HG02759 (cell line): ENCODE measurements around the gene SEMA3A.
"Not testable (repeated sequence)": the region's sequence is repeated elsewhere in the genome, so short reads cannot be mapped to it uniquely, and the experiment has no call there.

Experiments
- ATAC-seq: cut with Tn5 transposase; IDR thresholded peaks from one replicate; pipeline ENCODE4 v1.9.1; 2021; ENCODE audit warnings: mild to moderate bottlenecking, moderate library complexity; ENCODE audit not compliant: unreplicated experiment

The SEMA3A gene

DNA sequence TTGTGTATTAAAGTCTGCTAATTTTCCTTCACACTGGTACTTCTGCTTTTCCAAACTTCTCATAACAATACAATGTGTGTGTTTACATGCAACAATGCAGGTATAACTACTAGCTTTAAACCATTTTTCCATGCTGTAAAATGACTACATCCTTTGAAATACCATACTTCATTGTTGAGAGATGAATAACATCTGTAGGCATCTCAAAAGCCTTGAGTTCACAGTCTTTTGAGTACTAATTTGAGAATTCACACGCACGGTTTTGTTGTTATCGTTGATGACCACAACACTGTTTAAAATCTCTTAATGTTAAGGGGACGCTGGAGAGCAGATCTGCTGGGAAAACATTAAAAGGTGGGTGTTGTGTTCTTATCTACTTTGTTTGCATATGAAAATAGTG lies 37.4 kb downstream of the SEMA3A start:
- no peak for ATAC-seq

DNA sequence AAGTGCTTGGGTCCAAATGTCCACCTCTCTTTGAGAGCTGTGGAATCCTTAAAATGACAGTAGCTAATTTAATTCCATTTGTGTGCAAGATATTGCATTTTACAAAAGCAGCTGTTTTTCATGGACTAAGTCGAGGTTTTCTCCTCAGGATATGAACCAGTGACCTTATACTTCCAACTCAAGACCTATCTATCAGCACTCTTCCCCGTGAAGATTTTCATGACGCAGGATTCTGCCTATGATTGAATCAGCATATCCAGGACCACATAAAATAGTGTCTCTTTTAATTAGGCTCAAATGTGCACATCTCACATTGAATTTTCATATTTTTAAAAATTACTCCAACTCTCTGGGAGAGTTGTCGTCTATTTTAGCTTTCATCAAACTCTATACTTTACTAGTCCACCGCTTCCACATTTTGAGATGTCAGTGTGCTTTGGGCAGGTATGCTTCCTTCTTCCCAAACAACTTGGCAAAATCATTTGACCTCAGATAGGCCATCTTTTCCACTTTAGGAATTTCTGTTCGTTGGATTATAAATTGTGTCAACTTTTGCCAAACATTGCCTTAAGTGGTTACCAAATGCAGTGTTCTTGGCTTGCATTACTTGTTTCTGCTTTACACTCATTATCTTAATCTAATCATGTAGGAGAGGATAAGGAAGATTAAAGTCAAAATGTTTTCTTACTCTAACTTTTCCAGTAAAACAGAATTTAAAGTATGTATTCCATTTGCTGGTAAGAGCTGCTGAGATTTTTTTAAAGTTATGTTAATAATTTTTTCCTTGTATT lies 39.4 kb downstream of the SEMA3A start:
- no peak for ATAC-seq

- ATAC-seq = no peak
These were observed 41.6 kb downstream of the SEMA3A start for GRCh38 chr7:84152995-84153394.

- not testable (repeated sequence) for ATAC-seq
These were observed 44.2 kb downstream of the SEMA3A start for GRCh38 chr7:84150370-84150769.

DNA sequence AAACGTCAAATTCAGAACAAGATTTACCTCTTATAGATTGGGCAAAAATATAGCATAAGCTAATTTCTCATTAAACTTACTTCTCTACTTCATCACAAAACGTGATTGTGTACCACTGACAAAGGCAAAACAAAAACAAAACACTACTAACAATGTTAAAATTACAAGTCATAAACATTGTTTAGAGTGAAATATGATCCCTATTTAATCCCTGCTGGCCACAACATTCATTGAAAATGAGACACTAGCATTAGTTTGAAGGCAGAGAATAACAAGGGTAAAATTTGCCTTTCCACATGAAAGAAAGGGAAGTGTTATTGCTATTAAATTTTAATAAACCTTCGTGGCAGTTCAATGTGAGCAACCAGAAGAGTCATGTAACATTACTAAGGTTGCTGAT lies 45.0 kb downstream of the SEMA3A start:
- ATAC-seq = no peak

DNA sequence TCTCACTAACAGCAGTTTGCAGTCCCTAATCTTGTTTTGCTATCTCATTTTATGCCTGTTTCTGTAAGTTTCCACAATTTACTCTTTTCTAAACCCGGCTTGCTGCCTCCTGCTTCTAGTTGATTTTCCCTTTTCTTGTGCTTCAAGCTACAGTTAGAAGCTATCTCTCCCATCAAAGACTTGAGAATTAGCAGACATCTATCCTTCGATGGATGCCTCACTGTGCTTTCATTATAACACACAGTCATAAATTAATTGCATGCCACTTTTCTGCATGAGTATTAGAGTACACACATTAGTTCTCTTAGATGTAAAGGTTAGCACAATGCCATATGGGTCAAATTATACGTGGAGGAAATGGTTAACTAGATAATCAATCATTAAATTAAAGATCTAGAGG lies 48.7 kb downstream of the SEMA3A start:
- no peak for ATAC-seq

DNA sequence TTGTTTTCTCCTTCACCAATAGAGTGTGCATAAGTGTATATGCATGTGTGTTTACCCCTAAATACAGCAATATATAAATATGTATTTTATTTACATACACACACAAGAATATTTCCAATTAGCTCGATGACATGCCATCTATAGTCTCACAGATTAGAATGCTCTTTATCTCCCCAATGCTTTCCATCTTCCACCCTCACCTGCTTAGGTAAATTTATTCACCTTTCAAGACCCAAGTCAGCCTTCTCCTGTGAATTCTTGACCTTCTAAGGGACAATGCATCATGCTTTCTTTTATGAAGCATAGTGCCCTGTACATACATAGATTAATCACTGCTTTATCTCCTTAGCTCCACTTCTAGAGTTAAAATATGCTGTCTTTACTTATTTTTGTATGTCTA lies 49.7 kb downstream of the SEMA3A start:
- no peak for ATAC-seq

- no peak for ATAC-seq
These were observed 50.1 kb downstream of the SEMA3A start for GRCh38 chr7:84144480-84144879.

DNA sequence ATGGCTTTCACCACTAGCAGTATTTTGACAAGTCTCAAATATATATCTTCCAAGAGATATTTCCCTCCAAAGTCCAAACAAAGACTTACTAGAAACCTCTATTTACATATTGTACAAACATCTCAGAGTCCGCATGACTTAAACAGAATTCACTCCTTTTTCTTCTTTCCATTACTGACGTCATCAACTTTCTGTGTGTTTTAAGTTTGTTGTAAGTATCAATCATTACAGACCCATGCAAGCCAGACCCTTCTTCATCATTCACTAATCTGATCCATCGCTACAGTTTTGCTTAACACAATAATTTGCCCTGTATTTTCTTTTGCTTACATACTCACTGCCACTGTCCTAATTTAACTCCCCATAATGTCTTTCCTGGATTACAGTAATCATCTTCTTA lies 51.9 kb downstream of the SEMA3A start:
- no peak for ATAC-seq

DNA sequence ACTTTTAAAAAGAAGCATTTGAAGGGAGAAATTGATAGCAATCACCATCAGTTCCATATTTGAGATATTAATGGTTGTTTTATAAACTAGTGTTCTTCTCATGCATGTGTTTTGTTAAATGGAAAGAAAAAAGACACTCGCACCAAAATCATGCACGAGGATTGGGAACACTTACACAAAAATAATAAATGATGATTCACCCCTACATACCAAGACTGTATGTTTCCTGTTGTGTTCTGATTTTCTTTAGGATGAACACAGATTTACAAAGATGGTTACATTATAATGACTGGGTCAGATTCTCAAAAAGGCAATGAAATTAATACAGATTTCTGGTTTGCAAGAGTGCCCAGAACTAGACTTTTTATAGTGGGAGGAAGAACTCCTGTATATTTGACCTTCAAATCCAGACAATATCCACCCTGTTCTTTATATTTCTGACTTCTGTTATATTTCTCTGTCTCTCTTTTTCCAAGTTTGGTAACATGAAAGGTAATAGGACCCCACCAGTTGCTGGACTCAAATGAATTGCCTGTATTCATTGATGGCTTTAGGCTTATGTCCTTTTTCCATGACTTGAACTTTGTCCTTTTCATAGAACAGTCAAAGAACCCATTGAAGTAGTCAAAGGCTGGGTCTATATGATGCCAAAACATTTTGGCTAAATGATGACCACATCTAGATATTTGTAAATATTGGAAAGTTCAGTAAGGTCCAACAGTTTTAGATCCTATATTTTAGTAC lies 54.4 kb downstream of the SEMA3A start:
- no peak for ATAC-seq

- no peak for ATAC-seq
These were observed 56.2 kb downstream of the SEMA3A start for GRCh38 chr7:84138411-84138810.

GRCh38 chr7:84137812-84138211 lies 56.8 kb downstream of the SEMA3A start:
- no peak for ATAC-seq

DNA sequence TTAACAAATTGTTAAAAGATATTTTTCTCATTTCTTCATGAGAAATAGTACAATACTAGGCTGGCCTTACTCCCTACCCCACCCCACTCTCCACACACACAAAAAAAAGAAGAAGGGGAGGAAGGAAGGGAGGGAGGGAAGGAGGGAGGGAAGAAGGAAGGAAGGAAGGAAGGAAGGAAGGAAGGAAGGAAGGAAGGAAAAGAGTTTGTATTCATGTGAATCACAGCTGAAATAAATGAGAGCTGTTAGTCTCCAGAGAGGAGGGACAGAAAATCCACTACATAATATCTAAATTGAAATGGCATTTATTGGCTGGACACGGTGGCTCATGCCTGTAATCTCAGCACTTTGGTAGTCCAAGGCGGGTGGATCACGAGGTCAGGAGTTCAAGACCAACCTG lies 57.8 kb downstream of the SEMA3A start:
- ATAC-seq = no peak

DNA sequence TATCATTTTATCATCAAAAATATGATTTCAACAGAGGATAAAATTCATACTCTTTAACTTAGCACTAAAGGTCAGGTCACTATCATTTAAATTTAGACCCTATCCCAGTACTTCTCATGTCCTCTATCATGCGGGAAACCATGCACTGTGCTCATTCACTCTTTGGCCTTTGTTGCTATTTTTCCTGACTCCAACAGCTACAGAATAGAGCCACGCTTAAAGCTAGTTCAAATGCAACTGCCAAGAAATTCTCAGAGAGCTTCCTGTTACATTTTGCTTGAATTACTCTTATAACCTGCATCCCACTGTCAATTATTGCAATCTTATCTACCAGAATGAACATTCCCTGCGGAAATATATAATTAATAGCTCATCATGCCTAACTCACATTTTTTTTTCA lies 58.3 kb downstream of the SEMA3A start:
- no peak for ATAC-seq

DNA sequence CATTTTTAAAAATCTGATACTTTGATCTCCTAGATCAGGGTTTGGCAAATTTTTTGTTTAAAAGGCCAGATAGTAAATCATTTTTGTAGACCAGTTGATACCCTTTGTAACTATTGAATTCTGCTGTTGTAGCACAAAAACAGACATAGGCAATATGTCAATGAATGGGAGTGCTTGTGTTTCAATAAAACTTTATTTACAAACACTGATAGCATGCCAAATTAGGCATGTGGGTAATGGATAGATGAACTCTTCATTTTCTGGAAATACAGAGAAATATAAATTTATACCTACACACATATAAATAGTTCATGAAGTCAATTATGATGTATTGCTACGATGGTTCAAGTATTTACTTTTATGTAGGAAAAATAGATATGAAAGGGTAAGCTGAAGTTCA lies 60.4 kb downstream of the SEMA3A start:
- no peak for ATAC-seq

DNA sequence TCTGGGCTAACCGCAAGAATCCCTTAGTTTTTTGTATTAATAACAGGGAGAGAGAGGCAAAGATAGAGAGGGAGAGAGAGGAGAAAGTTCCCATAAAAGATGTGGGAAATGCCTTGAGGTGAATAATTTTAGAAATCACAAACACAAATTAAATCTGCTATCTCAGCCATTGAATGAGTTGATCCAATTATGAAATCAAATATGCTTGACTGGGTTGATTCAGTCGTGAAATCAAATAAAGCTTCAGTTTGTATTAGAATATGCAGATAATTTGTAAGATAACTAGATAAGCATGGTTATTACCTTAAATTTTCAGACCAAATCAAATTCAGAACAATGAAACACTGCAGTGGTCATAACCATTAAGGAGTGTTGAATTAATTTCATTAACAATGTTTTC lies 68.9 kb downstream of the SEMA3A start:
- ATAC-seq = no peak

DNA sequence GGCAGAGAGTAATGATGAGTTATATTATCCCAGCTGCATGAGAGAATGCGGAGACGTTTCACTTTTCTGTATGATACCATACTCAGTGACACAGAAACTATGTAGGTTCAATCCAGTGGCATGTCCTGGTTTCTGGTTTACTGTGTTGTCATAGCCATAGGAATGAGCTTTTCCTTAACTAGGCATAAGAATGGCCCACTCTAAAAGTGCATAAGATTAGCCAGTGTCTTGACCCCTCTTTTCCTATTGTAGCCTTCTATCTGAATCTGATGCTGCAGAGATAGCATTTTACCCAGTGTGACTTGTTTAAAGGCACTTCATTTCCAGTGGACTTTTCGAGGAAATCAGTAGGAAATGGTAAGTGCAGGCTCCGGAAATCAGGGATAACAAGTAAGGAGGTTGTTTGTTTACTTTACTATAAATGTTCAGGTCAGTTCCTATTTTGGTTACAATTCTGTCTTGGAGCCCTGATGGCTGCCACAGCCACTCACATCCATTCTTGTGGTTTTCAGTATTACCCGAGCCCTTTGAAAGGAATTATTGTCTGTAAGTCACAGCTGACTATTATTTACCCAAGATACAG lies 70.5 kb downstream of the SEMA3A start:
- no peak for ATAC-seq

- ATAC-seq = no peak
These were observed 71.8 kb downstream of the SEMA3A start for GRCh38 chr7:84122582-84123360.

DNA sequence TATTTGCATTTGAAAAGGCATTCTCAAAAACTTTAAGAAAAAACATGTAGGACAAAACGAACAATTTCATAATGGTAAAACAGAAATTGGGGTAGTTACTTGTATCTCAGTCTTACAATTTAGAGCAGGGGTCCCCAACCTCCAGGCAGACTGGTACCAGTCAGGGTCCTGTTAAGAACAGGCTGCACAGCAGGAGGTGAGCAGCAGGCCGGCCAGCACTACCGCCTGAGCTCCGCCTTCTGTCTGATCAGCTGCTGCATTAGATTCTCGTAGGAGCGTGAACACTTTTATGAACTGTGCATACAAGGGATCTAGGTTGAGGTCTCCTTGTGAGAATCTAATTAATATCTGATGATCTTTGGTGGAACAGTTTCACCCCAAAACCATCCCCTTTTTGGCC lies 77.3 kb downstream of the SEMA3A start:
- ATAC-seq = no peak

- no peak for ATAC-seq
These were observed 80.4 kb downstream of the SEMA3A start for GRCh38 chr7:84113906-84114850.
